HEK293T (cell line): ENCODE measurements around the gene S100A11.

ENCODE experiments used
- BHLHE40 ChIP-seq: fragments of 450-650 bp; IDR thresholded peaks from 2 replicates; pipeline ENCODE4 v1.6.1; 2016; ENCODE audit warnings: mild to moderate bottlenecking, moderate library complexity, borderline replicate concordance
- CTBP1 ChIP-seq: fragments of 450-650 bp; IDR thresholded peaks from 2 replicates; pipeline ENCODE4 v1.6.1; 2016; ENCODE audit warnings: borderline replicate concordance
- FOXK2 ChIP-seq: fragments of 450-650 bp; IDR thresholded peaks from 2 replicates; pipeline ENCODE4 v1.6.1; 2016; ENCODE audit warnings: mild to moderate bottlenecking
- FOXM1 ChIP-seq: fragments of 450-650 bp; IDR thresholded peaks from 2 replicates; pipeline ENCODE4 v1.6.1; 2017; ENCODE audit warnings: mild to moderate bottlenecking, borderline replicate concordance
- LEF1 ChIP-seq: fragments of 450-650 bp; IDR thresholded peaks from 2 replicates; pipeline ENCODE4 v1.6.1; 2017; ENCODE audit warnings: mild to moderate bottlenecking, borderline replicate concordance
- SP1 ChIP-seq: fragments of 450-650 bp; IDR thresholded peaks from 2 replicates; pipeline ENCODE4 v1.6.1; 2017
- TARDBP ChIP-seq: fragments of 450-650 bp; IDR thresholded peaks from 2 replicates; pipeline ENCODE4 v1.6.1; 2016

- no peak for TF ChIP-seq LEF1
- TF ChIP-seq CTBP1 = no peak
- no peak for TF ChIP-seq FOXM1
- TF ChIP-seq BHLHE40 = no peak
- TF ChIP-seq SP1 = no peak
- TF ChIP-seq FOXK2 = no peak
- no peak for TF ChIP-seq TARDBP
Observed at GRCh38 chr1:152005360-152005912, 31.4 kb downstream of the S100A11 start.
